ENCODE results near the gene ITPR1. TPM values are rescaled to one million over a fixed set of nuclear protein-coding genes. Genes with fewer than 3 reads are reported as not detected.

ITPR1 gene
- total and polyA plus RNA-seq, 3 donors from 2014 or later, result 26.5 to 129 (median 59.7) TPM

DNA sequence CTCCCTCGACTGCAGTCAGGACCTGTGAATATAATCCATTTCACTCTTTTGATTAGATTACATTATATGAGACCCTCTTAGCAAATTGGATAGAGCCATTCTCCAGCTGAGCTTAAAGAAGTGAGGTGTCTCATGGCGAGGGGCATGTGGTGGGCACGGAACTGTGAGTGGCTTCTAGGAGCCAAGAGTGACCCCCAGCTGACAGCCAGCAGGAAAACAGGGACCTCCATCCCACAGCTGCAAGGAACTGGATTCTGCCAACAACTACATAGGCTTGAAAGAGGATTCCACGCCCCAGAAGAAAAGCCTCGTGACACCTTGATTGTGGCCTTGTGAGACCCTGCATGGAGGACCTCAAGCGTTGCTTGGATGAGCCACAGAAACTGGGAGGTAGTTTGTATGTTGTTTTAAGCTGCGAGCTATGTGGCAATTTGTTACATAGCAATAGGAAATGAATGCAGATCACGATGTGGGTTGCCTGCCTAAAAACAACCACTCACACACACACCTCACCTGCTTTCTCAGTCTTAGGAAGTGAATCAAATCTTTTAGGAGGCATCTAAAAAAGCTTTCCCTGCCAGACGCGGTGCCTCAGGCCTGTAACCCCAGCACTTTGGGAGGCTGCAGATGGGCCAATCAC is 401.9 kb downstream of the ITPR1 start:
- 89 to 94% methylated on average over 10 of the region's 10 CpGs for WGBS, 2 donors
- H3K27ac ChIP-seq, result no peak overlapping the region
- H3K27me3 ChIP-seq, result no peaks in the 10 kb centered on the region
- intact Hi-C loops (cut with DNase I; ENCODE audit: low total_unique reads), result loop anchor here (5.0 kb wide), 1 partner anchor 202 kb away; no protein-coding TSS in a partner anchor
- no peaks in the 10 kb centered on the region for H3K36me3 ChIP-seq (ENCODE audit: low read depth, missing control alignments)
- DNase-seq, result no peak
- no peaks in the 10 kb centered on the region for H3K9me3 ChIP-seq
- H3K4me3 ChIP-seq, result no peak overlapping the region
- peaks cover 13% of the 10 kb centered on the region for H3K4me1 ChIP-seq
- TF ChIP-seq, protein P1, sequence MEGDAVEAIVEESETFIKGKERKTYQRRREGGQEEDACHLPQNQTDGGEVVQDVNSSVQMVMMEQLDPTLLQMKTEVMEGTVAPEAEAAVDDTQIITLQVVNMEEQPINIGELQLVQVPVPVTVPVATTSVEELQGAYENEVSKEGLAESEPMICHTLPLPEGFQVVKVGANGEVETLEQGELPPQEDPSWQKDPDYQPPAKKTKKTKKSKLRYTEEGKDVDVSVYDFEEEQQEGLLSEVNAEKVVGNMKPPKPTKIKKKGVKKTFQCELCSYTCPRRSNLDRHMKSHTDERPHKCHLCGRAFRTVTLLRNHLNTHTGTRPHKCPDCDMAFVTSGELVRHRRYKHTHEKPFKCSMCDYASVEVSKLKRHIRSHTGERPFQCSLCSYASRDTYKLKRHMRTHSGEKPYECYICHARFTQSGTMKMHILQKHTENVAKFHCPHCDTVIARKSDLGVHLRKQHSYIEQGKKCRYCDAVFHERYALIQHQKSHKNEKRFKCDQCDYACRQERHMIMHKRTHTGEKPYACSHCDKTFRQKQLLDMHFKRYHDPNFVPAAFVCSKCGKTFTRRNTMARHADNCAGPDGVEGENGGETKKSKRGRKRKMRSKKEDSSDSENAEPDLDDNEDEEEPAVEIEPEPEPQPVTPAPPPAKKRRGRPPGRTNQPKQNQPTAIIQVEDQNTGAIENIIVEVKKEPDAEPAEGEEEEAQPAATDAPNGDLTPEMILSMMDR (IDR thresholded peaks at IDR 0.05), result no peak
- TF ChIP-seq POLR2A (IDR thresholded peaks at IDR 0.05), result no peak

DNA sequence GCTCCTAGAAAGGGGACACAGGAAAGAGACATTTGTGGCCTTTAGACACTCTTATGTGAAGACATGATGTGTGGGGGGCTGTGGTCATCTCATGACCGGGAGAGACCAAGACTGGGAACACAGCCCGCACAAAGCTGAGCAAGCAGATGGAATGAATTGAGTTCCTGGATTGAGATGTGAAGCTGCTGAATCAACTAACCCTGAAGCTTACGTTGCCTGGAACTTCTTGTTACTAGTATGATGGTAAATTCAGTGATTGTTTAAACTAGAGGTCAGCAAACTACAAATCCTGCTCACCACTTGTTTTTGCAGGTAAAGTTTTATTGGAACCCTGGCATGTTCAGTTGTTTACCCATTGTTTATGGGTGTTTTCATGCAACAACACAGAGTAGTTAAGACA is 402.7 kb downstream of the ITPR1 start:
- Histone ChIP-seq H3K9me3 (no peaks in the 10 kb centered on the region), H3K27me3 (no peaks in the 10 kb centered on the region), H3K27ac (no peak overlapping the region), H3K4me3 (no peak overlapping the region), H3K36me3 (ENCODE audit: low read depth, missing control alignments) (no peaks in the 10 kb centered on the region), H3K4me1 (peaks cover 17% of the 10 kb centered on the region)
- TF ChIP-seq POLR2A (IDR thresholded peaks at IDR 0.05), result no peak
- TF ChIP-seq, protein P1 (IDR thresholded peaks at IDR 0.05), result no peak
- 44 to 49% methylated on average over 3 of the region's 3 CpGs for whole genome bisulfite sequencing, 2 donors
- DNase-seq, result peak; percentile 42
- intact Hi-C loops (cut with DNase I; ENCODE audit: low total_unique reads), result loop anchor here (5.0 kb wide), 1 partner anchor 201 kb away; no protein-coding TSS in a partner anchor

Other genes with a start within 250 kb of the ITPR1 start
- gene SETMAR, start 190.0 kb upstream of the ITPR1 start, total RNA-seq, result 10 to 100 TPM; 31.0 to 36.9 TPM
- gene SETMAR, start 190.0 kb upstream of the ITPR1 start, polyA plus RNA-seq (ENCODE audit: insufficient read depth, low read depth, low replicate concordance), result 19.3 TPM
- gene SUMF1, start 26.1 kb upstream of the ITPR1 start, total RNA-seq, result 10 to 100 TPM; 27.6 to 42.6 TPM
- gene SUMF1, start 26.1 kb upstream of the ITPR1 start, polyA plus RNA-seq (ENCODE audit: insufficient read depth, low read depth, low replicate concordance), result 18.8 TPM